Kidney glomerular epithelial cell (primary cell): ENCODE results near the gene NBR1.
"Not testable (repeated sequence)": the region's sequence is repeated elsewhere in the genome, so short reads cannot be mapped to it uniquely, and the experiment has no call there.

Source experiments
- DNase-seq: peaks from one replicate; lab custom pipeline; 2025; lab: John Stamatoyannopoulos, UW

NBR1 gene

DNA sequence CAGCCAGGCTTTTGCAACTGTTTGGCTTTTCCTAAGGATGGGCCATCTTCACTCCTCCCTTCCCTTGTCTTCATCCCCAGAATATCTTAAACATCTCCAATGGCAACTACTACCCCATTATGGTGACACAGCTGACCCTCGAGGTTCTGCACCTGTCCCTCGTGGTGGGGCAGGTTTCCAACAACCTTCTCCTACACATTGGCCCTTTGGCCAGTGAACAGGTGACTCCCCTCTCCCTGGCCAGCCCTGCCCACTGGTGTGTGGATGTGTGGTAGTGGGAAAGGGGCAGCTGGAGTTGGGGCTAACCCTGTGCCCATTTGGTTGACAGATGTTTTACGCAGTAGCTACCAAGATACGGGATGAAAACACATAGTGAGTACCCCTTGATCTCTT is 45.4 kb downstream of the NBR1 start:
- DNase-seq = no peak

- no peak for DNase-seq
Measured at GRCh38 chr17:43216762-43217613, 46.0 kb downstream of the NBR1 start.

DNA sequence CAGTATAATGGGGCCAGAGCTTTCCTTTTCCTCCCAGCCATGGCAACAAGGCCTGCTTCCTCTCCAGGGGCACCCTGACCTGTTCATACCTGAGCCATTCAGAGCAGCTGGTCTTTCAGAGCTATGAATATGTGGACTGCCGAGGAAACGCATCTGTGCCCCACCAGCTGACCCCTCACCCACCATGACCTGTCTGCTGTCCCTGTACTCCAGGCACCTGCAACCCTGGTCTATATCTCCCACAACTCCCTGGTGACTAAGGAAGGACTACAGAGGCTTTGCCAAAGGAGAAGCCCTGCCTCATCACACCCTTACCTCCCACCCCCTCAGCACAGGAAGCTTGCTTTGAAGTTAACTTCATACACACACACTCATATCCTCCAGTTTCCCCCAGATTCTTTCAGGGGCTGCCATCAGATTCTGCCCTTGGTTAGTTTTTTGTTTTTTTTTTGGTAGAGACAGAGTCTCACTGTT is 46.6 kb downstream of the NBR1 start:
- no peak for DNase-seq

GRCh38 chr17:43219001-43219400 is 48.0 kb downstream of the NBR1 start:
- no peak for DNase-seq

DNA sequence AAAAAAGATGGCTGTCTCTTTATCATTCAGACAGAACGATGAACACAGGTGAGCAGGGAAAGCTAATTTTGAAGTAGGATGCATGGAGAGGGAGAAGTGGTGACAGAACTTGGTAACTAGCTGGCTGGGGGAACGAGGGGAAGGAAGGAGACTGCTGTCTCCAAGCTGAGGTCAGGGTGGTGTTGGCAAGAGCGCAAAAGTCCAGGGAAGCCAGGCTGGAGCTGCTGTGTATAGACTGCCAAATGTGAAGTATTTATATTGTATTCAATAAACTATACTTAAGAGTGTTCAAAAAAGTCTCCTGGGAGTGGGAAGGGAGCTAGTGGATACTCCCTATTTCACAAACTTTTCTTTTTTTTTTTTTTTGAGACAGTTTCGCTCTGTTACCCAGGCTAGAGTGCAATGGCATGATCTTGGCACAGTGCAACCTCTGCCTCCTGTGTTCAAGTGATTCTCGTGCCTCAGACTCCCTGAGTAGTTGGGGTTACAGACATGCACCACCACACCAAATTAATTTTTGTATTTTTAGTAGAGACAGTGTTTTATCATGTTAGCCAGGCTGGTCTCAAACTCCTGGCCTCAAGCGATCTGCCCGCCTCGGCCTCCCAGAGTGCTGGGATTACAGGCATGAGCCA is 48.8 kb downstream of the NBR1 start:
- DNase-seq = no peak

GRCh38 chr17:43220511-43221125 is 49.6 kb downstream of the NBR1 start:
- no peak for DNase-seq

DNA sequence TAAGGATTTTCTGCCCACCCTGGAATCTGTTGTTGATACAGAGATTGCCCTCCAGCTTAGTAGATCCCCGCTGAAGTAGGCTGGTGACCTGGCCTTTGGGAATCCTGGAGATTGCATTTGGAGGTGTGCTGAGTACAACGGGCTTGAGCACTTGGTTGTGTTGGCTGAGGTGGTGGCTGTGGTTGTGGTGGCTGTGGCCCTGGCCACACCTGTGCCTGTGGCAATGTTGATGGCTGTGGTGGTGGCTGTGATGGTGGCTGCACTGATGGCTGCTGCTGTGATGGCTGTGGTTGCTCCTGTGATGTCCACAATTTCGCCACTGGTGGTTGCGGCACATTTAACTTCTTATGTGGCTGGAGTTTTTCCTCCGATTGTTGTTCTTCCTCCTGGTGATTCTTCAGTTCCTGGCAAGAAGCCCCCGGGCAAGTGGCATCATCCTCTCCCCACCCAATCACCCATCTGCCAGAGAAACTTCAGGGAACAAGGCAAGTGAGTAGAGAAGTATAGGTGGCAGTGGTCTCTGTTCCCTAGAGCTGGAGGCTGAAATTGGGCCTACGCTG is 53.2 kb downstream of the NBR1 start:
- DNase-seq = no peak

GRCh38 chr17:43226393-43226792 is 55.4 kb downstream of the NBR1 start:
- DNase-seq = no peak

DNA sequence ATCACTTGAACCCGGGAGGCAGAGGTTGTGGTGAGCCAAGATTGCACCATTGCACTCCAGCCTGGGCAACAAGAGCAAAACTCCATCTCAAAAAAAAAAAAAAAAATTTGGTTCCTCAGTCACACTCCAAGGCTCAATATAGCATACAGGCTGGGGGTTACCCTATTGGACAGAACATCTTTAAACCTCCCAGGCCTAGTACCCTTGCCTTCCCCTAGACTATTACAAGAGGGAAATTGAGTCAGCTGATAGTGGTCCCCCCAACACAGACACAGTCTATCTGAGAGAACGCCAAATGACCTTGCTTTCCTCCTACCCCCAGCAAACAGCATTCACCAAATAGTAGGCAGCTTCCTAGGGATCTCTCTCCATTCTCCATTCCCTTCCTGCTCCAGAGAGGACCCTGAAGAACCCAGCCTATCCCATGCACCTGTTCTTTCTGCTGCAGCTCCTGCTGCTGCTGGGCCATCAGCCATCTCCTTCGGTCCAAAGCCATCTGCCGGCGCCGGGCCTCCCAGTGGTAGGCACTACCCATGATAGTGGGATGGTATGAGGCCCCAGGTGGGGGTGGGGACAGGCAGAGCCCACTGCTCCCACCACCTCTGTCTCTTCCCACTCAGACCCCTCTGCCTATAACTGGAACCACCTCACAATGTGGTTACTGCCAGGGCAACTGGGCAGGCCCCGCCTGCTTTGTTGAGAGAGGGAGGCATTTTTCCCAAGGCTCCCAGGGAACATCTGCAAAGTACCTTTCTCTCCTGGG is 57.2 kb downstream of the NBR1 start, which contains the start of gene CCDC200:
Gene CCDC200 (minus strand): TSS at position 604 of the 763 bp plus-strand sequence. CDS start 69 bp downstream, at position 535.
- DNase-seq = not testable (repeated sequence)

DNA sequence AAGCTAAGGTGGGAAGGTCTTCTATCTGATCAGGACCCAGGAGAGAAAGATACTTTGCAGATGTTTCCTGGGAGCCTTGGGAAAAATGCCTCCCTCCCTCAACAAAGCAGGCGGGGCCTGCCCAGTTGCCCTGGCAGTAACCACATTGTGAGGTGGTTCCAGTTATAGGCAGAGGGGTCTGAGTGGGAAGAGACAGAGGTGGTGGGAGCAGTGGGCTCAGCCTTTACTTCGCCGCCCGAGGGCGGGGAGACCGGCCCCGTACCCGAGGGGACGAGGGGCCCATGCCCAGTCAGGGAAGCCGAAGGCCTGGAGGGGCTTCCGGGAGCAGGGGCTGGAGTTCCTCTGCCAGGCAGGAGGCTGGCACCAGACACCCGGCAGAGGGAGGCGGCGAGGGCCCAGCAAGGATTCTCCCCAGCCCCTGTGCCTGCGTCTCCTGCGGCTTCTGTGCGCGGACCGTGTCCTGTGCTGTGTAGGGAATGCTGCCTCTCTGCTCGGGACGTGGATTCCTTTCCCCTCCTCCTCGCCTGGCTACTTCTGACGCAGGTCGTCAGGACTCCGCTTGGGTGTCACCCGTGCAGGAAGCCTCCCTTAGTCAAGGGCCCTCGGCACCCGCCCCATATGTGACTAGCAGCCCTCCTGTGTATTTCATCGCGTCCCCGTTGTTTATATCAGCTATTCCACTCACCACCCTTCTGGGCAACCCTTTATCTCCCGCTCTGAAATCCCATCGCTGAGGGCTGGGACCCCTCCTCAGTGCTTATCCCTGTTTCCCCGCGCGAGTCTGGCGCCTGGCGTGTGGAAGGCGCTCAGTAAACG is 60.4 kb downstream of the NBR1 start:
- DNase-seq = not testable (repeated sequence)

- not testable (repeated sequence) for DNase-seq
Measured at GRCh38 chr17:43232021-43232699, 61.1 kb downstream of the NBR1 start.

DNA sequence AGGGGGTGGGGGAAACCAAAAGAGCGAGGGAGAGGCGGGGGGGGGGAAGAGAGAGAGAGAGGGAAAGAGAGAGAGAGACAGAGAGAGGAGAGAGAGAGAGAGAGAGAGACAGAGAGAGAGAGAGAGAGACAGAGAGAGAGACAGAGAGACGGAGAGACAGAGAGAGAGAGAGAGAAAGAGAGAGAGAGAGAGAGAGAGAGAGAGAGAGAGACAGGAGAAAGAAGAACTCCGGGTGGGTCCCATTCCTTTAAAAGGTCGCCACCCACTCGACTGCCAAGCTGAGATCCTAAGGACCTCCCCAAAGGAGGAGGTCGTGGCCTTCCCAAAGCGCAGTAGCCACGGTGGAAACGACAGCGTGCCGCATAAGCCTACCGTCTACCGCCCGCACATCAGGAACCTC is 62.2 kb downstream of the NBR1 start:
- DNase-seq = not testable (repeated sequence)

DNA sequence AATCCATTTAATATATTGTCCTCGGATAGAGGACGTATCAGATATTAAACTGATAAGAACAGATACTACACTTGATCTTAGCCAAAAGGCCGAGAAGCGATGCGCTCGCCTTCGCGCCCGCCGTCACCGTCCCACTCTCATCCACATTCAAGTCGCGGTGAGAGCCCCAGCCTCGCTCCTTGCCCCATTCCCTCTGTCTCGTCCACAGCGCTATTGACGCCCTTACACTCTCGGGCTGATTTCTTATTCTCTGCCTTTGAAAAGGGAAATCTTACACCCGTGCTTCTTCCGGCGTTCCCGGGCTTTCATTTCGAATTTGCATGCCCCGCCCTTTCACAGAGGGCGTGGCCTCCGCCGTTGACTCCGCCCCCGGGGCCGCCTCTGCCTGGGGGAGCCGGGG is 62.9 kb downstream of the NBR1 start, which contains the start of gene RNU2-1:
Gene RNU2-1 (minus strand): TSS at position 101 of the 400 bp plus-strand sequence.
- not testable (repeated sequence) for DNase-seq

- not testable (repeated sequence) for DNase-seq
Measured at GRCh38 chr17:43239597-43239996, 68.6 kb downstream of the NBR1 start.

DNA sequence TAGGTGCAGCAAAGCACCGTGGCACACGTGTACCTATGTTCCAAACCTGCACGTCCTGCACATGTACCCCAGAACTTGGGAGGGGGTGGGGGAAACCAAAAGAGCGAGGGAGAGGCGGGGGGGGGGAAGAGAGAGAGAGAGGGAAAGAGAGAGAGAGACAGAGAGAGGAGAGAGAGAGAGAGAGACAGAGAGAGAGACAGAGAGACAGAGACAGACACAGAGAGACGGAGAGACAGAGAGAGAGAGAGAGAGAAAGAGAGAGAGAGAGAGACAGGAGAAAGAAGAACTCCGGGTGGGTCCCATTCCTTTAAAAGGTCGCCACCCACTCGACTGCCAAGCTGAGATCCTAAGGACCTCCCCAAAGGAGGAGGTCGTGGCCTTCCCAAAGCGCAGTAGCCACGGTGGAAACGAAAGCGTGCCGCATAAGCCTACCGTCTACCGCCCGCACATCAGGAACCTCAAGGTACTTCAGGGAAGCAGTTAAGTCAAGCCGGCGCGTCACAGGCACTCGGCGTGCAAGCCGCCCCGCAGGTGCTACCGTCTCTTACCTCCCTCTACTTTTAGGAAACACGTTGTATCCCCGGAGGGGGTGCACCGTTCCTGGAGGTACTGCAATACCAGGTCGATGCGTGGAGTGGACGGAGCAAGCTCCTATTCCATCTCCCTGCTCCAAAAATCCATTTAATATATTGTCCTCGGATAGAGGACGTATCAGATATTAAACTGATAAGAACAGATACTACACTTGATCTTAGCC is 69.8 kb downstream of the NBR1 start:
- DNase-seq = not testable (repeated sequence)

DNA sequence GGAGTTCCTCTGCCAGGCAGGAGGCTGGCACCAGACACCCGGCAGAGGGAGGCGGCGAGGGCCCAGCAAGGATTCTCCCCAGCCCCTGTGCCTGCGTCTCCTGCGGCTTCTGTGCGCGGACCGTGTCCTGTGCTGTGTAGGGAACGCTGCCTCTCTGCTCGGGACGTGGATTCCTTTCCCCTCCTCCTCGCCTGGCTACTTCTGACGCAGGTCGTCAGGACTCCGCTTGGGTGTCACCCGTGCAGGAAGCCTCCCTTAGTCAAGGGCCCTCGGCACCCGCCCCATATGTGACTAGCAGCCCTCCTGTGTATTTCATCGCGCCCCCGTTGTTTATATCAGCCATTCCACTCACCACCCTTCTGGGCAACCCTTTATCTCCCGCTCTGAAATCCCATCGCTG is 75.4 kb downstream of the NBR1 start:
- DNase-seq = not testable (repeated sequence)
